ENCODE data around the gene PTPRD.

Gene PTPRD

DNA sequence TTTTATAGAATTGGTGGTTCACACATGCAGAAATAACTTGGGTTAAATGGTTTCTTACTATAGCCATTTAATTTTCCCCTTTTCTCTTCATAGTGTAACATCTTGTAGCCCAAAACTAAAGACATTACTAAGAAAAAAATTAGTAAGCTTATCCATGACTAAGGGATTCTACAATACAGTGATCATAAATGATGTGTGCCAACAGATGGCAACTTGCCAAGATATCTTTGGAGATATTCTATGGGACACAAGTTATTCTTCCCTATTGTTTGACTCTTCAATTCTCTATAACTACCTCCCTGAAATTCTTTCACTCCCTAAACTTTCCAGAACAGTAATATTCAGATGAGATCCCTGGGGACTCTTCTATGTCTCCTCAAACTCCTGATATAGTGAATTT lies 580.6 kb downstream of the PTPRD start:
- no peaks in the 10 kb centered on the region for H3K27me3 ChIP-seq (ENCODE audit: control insufficient read depth in 1 of 2, insufficient read depth in 2 of 2, low read length in 2 of 2)
- no peaks in the 10 kb centered on the region for H3K4me1 ChIP-seq (ENCODE audit: control insufficient read depth, insufficient read depth, low read length)
- H3K36me3 ChIP-seq (ENCODE audit: control insufficient read depth in 2 of 2, insufficient read depth in 2 of 2, low read length in 2 of 2): no peaks in the 10 kb centered on the region
- H3K4me3 ChIP-seq (ENCODE audit: low read length in 2 of 2): no peak overlapping the region
- no peak overlapping the region for H3K27ac ChIP-seq (ENCODE audit: low read length)
- no peak overlapping the region for H3K9ac ChIP-seq (ENCODE audit: low read length in 2 of 2)
- no peaks in the 10 kb centered on the region for H3K9me3 ChIP-seq (ENCODE audit: control insufficient read depth in 2 of 2, low read length in 2 of 2)

DNA sequence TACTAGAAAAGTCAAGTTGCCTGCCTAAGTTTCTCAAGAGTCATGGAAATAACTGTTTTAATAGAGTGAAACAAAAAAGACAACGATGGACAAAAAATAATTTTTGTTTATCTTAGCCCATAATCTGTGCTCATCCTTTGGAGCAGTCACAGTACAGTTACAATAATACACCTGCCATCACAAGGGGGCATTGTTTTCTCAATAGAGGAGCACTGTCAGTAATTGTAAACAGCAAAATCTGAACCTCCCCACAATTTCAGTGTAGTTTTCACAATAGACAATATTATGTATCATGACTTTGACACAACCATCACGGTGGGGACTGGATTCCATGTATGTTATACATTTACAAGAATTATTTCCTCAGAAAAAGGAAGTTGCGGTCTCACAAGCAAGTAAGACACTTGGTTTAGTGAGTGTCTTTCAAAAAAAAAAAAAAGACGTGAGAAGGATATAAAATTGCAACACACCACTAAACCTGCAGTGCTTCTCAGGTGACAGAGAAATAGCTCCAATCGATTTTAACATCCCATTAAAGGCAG lies 586.3 kb downstream of the PTPRD start:
- no peaks in the 10 kb centered on the region for H3K4me1 ChIP-seq (ENCODE audit: control insufficient read depth, insufficient read depth, low read length)
- H3K27ac ChIP-seq (ENCODE audit: low read length): no peak overlapping the region
- H3K36me3 ChIP-seq (ENCODE audit: control insufficient read depth in 2 of 2, insufficient read depth in 2 of 2, low read length in 2 of 2): no peaks in the 10 kb centered on the region
- H3K9ac ChIP-seq (ENCODE audit: low read length in 2 of 2): no peak overlapping the region
- H3K4me3 ChIP-seq (ENCODE audit: low read length in 2 of 2): no peak overlapping the region
- H3K9me3 ChIP-seq (ENCODE audit: control insufficient read depth in 2 of 2, low read length in 2 of 2): no peaks in the 10 kb centered on the region
- no peaks in the 10 kb centered on the region for H3K27me3 ChIP-seq (ENCODE audit: control insufficient read depth in 1 of 2, insufficient read depth in 2 of 2, low read length in 2 of 2)

DNA sequence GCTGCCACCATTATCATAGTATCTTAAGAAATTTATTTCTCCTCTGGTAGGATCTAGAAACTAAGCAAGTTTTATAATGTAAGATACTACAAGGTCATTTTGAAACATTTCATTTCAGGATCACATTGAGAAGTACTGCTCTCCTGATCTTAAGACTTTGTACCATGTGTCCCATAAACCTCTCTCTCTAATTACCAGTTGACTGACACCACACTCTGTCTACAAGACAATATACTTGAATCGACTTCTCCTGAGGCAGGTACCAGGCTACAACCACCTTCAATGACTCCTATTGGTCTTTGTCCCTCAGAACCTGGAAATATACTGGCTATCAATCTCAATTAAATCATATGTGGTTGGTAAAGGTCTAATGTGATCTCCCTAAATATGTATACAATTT lies 597.0 kb downstream of the PTPRD start:
- Histone ChIP-seq H3K27ac (ENCODE audit: low read length) (no peak overlapping the region), H3K36me3 (ENCODE audit: control insufficient read depth in 2 of 2, insufficient read depth in 2 of 2, low read length in 2 of 2) (no peaks in the 10 kb centered on the region), H3K9ac (ENCODE audit: low read length in 2 of 2) (no peak overlapping the region), H3K4me1 (ENCODE audit: control insufficient read depth, insufficient read depth, low read length) (no peaks in the 10 kb centered on the region), H3K27me3 (ENCODE audit: control insufficient read depth in 1 of 2, insufficient read depth in 2 of 2, low read length in 2 of 2) (no peaks in the 10 kb centered on the region), H3K4me3 (ENCODE audit: low read length in 2 of 2) (no peak overlapping the region), H3K9me3 (ENCODE audit: control insufficient read depth in 2 of 2, low read length in 2 of 2) (no peaks in the 10 kb centered on the region)

DNA sequence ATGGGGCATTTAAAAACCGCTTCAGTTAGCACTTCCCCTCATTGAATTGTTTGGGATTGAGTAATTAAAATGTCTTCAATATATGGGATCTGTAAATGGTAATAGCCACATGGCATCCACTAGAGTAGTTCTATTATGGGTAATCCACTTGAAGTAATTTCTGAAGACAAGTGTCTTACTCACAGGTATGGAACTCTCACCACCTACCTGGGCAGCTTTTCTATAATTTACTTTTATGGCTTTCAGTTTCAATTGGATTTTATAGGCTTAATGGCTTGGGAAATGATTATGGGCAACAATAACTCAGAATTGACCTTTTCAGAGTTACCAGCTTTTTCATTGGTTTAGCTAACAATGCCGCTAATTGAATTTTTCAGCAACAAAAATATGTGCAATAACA lies 597.9 kb downstream of the PTPRD start:
- no peaks in the 10 kb centered on the region for H3K9me3 ChIP-seq (ENCODE audit: control insufficient read depth in 2 of 2, low read length in 2 of 2)
- H3K4me3 ChIP-seq (ENCODE audit: low read length in 2 of 2): no peak overlapping the region
- no peaks in the 10 kb centered on the region for H3K27me3 ChIP-seq (ENCODE audit: control insufficient read depth in 1 of 2, insufficient read depth in 2 of 2, low read length in 2 of 2)
- H3K27ac ChIP-seq (ENCODE audit: low read length): no peak overlapping the region
- H3K36me3 ChIP-seq (ENCODE audit: control insufficient read depth in 2 of 2, insufficient read depth in 2 of 2, low read length in 2 of 2): no peaks in the 10 kb centered on the region
- H3K4me1 ChIP-seq (ENCODE audit: control insufficient read depth, insufficient read depth, low read length): no peaks in the 10 kb centered on the region
- H3K9ac ChIP-seq (ENCODE audit: low read length in 2 of 2): no peak overlapping the region

GRCh38 chr9:10009401-10009800 lies 603.4 kb downstream of the PTPRD start:
- no peaks in the 10 kb centered on the region for H3K4me1 ChIP-seq (ENCODE audit: control insufficient read depth, insufficient read depth, low read length)

DNA sequence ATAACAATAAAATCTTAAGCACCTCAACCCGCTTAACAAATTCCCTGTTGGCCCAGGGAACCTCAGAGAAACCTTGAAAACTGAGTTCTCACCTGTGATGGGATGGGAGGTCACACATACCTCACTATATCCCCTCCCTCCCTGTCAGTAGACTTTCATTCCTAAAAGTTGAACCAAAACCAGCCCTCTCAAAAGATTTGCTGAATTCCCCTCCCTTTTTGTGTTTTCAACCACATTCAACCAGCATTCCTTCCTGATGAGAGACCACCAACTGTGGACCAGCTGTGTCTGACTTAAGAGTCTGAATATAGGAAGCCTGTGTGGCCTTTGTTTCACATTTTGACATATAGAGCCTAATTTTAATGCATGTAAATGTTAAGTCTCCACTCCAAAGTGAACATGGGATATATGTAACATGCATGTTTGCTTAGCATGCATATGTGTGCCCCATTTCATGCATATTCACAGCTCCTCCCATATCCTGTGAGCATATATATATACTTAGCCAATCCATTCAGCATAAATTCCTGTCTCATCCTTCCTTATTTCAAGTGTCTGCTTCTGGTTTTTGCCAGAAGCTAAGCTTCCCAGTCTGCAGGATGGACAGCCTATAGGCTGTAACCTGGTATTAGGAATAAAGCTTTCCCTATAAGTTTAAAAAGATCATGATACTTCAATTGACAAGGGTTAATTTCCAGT lies 604.6 kb downstream of the PTPRD start:
- Histone ChIP-seq H3K9me3 (ENCODE audit: control insufficient read depth in 2 of 2, low read length in 2 of 2) (no peaks in the 10 kb centered on the region), H3K27me3 (ENCODE audit: control insufficient read depth in 1 of 2, insufficient read depth in 2 of 2, low read length in 2 of 2) (no peaks in the 10 kb centered on the region), H3K4me1 (ENCODE audit: control insufficient read depth, insufficient read depth, low read length) (no peaks in the 10 kb centered on the region), H3K9ac (ENCODE audit: low read length in 2 of 2) (no peak overlapping the region), H3K4me3 (ENCODE audit: low read length in 2 of 2) (no peak overlapping the region), H3K27ac (ENCODE audit: low read length) (no peak overlapping the region), H3K36me3 (ENCODE audit: control insufficient read depth in 2 of 2, insufficient read depth in 2 of 2, low read length in 2 of 2) (no peaks in the 10 kb centered on the region)

More at GRCh38 chr9:10009401-10009800, 603.4 kb downstream of the PTPRD start:
- Histone ChIP-seq H3K27ac (ENCODE audit: low read length) (no peak overlapping the region), H3K27me3 (ENCODE audit: control insufficient read depth in 1 of 2, insufficient read depth in 2 of 2, low read length in 2 of 2) (no peaks in the 10 kb centered on the region), H3K9ac (ENCODE audit: low read length in 2 of 2) (no peak overlapping the region), H3K36me3 (ENCODE audit: control insufficient read depth in 2 of 2, insufficient read depth in 2 of 2, low read length in 2 of 2) (no peaks in the 10 kb centered on the region), H3K9me3 (ENCODE audit: control insufficient read depth in 2 of 2, low read length in 2 of 2) (no peaks in the 10 kb centered on the region), H3K4me3 (ENCODE audit: low read length in 2 of 2) (no peak overlapping the region)

- Histone ChIP-seq H3K9ac (ENCODE audit: low read length in 2 of 2) (no peak overlapping the region), H3K9me3 (ENCODE audit: control insufficient read depth in 2 of 2, low read length in 2 of 2) (no peaks in the 10 kb centered on the region), H3K27me3 (ENCODE audit: control insufficient read depth in 1 of 2, insufficient read depth in 2 of 2, low read length in 2 of 2) (no peaks in the 10 kb centered on the region), H3K4me1 (ENCODE audit: control insufficient read depth, insufficient read depth, low read length) (no peaks in the 10 kb centered on the region), H3K27ac (ENCODE audit: low read length) (no peak overlapping the region), H3K36me3 (ENCODE audit: control insufficient read depth in 2 of 2, insufficient read depth in 2 of 2, low read length in 2 of 2) (no peaks in the 10 kb centered on the region), H3K4me3 (ENCODE audit: low read length in 2 of 2) (no peak overlapping the region)
These were observed 605.4 kb downstream of the PTPRD start for GRCh38 chr9:10007356-10007755.

GRCh38 chr9:10005206-10005605 lies 607.6 kb downstream of the PTPRD start:
- H3K9ac ChIP-seq (ENCODE audit: low read length in 2 of 2): no peak overlapping the region
- no peaks in the 10 kb centered on the region for H3K9me3 ChIP-seq (ENCODE audit: control insufficient read depth in 2 of 2, low read length in 2 of 2)
- no peak overlapping the region for H3K27ac ChIP-seq (ENCODE audit: low read length)
- H3K4me3 ChIP-seq (ENCODE audit: low read length in 2 of 2): no peak overlapping the region
- no peaks in the 10 kb centered on the region for H3K4me1 ChIP-seq (ENCODE audit: control insufficient read depth, insufficient read depth, low read length)
- no peaks in the 10 kb centered on the region for H3K27me3 ChIP-seq (ENCODE audit: control insufficient read depth in 1 of 2, insufficient read depth in 2 of 2, low read length in 2 of 2)
- H3K36me3 ChIP-seq (ENCODE audit: control insufficient read depth in 2 of 2, insufficient read depth in 2 of 2, low read length in 2 of 2): no peaks in the 10 kb centered on the region

- Histone ChIP-seq H3K4me1 (ENCODE audit: control insufficient read depth, insufficient read depth, low read length) (no peaks in the 10 kb centered on the region), H3K9me3 (ENCODE audit: control insufficient read depth in 2 of 2, low read length in 2 of 2) (no peaks in the 10 kb centered on the region), H3K27me3 (ENCODE audit: control insufficient read depth in 1 of 2, insufficient read depth in 2 of 2, low read length in 2 of 2) (no peaks in the 10 kb centered on the region), H3K36me3 (ENCODE audit: control insufficient read depth in 2 of 2, insufficient read depth in 2 of 2, low read length in 2 of 2) (no peaks in the 10 kb centered on the region), H3K27ac (ENCODE audit: low read length) (no peak overlapping the region), H3K4me3 (ENCODE audit: low read length in 2 of 2) (no peak overlapping the region), H3K9ac (ENCODE audit: low read length in 2 of 2) (no peak overlapping the region)
These were observed 609.8 kb downstream of the PTPRD start for GRCh38 chr9:10003047-10003446.

DNA sequence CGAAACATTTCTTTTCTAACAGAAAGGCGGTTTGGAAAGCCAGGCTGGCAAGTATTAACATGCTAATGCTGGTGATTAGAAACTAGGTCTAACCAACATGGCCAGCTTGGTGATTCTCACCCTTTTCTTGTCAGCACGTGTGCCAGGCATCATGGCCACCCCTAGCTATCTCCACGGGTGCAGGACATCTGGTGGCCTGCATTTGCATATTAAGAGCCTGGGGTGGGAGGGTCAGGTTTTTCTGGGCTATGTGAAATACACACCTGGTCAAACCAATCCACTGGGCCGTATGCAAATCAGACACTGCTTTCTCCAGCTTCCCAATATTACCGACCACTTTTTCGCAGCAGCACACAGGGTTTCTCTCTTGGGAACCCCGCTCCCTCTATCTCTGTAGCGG lies 612.1 kb downstream of the PTPRD start:
- Histone ChIP-seq H3K27me3 (ENCODE audit: control insufficient read depth in 1 of 2, insufficient read depth in 2 of 2, low read length in 2 of 2) (no peaks in the 10 kb centered on the region), H3K36me3 (ENCODE audit: control insufficient read depth in 2 of 2, insufficient read depth in 2 of 2, low read length in 2 of 2) (no peaks in the 10 kb centered on the region)

GRCh38 chr9:9998491-9999287 lies 614.1 kb downstream of the PTPRD start:
- H3K9me3 ChIP-seq (ENCODE audit: control insufficient read depth in 2 of 2, low read length in 2 of 2): no peaks in the 10 kb centered on the region
- H3K4me3 ChIP-seq (ENCODE audit: low read length in 2 of 2): no peak overlapping the region
- H3K4me1 ChIP-seq (ENCODE audit: control insufficient read depth, insufficient read depth, low read length): no peaks in the 10 kb centered on the region
- H3K9ac ChIP-seq (ENCODE audit: low read length in 2 of 2): no peak overlapping the region
- no peak overlapping the region for H3K27ac ChIP-seq (ENCODE audit: low read length)
- H3K27me3 ChIP-seq (ENCODE audit: control insufficient read depth in 1 of 2, insufficient read depth in 2 of 2, low read length in 2 of 2): no peaks in the 10 kb centered on the region
- no peaks in the 10 kb centered on the region for H3K36me3 ChIP-seq (ENCODE audit: control insufficient read depth in 2 of 2, insufficient read depth in 2 of 2, low read length in 2 of 2)

More for the DNA sequence above, 612.1 kb downstream of the PTPRD start:
- no peak overlapping the region for H3K4me3 ChIP-seq (ENCODE audit: low read length in 2 of 2)
- H3K4me1 ChIP-seq (ENCODE audit: control insufficient read depth, insufficient read depth, low read length): no peaks in the 10 kb centered on the region
- H3K9me3 ChIP-seq (ENCODE audit: control insufficient read depth in 2 of 2, low read length in 2 of 2): no peaks in the 10 kb centered on the region
- no peak overlapping the region for H3K27ac ChIP-seq (ENCODE audit: low read length)
- H3K9ac ChIP-seq (ENCODE audit: low read length in 2 of 2): no peak overlapping the region
